Stromal cell of bone marrow (primary cell): Measurements from ENCODE around the gene PRKCE.

ENCODE experiments used
- DNase-seq: peaks from one replicate; pipeline ENCODE4 v3.0.0-alpha.2; 2012; ENCODE audit warnings: low read depth

The PRKCE gene

GRCh38 chr2:45631955-45632354, 19.5 kb upstream of the PRKCE start:
- no peak for DNase-seq

- no peak for DNase-seq
Observed at GRCh38 chr2:45634223-45634622, 17.3 kb upstream of the PRKCE start.

- DNase-seq: no peak
Observed at GRCh38 chr2:45636008-45636407, 15.5 kb upstream of the PRKCE start.

- no peak for DNase-seq
Observed at GRCh38 chr2:45637440-45637839, 14.0 kb upstream of the PRKCE start.

GRCh38 chr2:45640576-45640975, 10.9 kb upstream of the PRKCE start:
- no peak for DNase-seq

GRCh38 chr2:45643095-45643494, 8.4 kb upstream of the PRKCE start:
- DNase-seq: no peak

- no peak for DNase-seq
Observed at GRCh38 chr2:45643543-45644542, 7.6 kb upstream of the PRKCE start.

GRCh38 chr2:45646289-45646688, 5.2 kb upstream of the PRKCE start:
- DNase-seq: no peak

- no peak for DNase-seq
Observed at GRCh38 chr2:45647356-45647755, 4.1 kb upstream of the PRKCE start.

GRCh38 chr2:45647986-45648520, 3.4 kb upstream of the PRKCE start:
- DNase-seq: no peak

GRCh38 chr2:45648636-45649035, 2.8 kb upstream of the PRKCE start:
- no peak for DNase-seq

- DNase-seq: no peak
Observed at GRCh38 chr2:45649462-45649857, 2.0 kb upstream of the PRKCE start.

GRCh38 chr2:45649858-45650811, 1.3 kb upstream of the PRKCE start:
- DNase-seq: no peak

- DNase-seq: peak; percentile 96
Observed at GRCh38 chr2:45650851-45651414, 542 bp upstream of the PRKCE start.

- no peak for DNase-seq
Observed at GRCh38 chr2:45652090-45653031, 886 bp downstream of the PRKCE start.

GRCh38 chr2:45653122-45653913, 1.8 kb downstream of the PRKCE start:
- DNase-seq: no peak

GRCh38 chr2:45654250-45654649, 2.8 kb downstream of the PRKCE start:
- DNase-seq: no peak

- DNase-seq: no peak
Observed at GRCh38 chr2:45661828-45662227, 10.4 kb downstream of the PRKCE start.

- DNase-seq: no peak
Observed at GRCh38 chr2:45664635-45665261, 13.3 kb downstream of the PRKCE start.

GRCh38 chr2:45668509-45668908, 17.0 kb downstream of the PRKCE start:
- no peak for DNase-seq
